Transverse colon (tissue), 4 donors: ENCODE results near the gene CDK13. TPM values are rescaled to one million over a fixed set of nuclear protein-coding genes. Genes with fewer than 3 reads are reported as not detected.

Source experiments
- DNase-seq: peaks from one replicate; pipeline ENCODE4 v3.0.0-alpha.2; 2019
- H3K27ac ChIP-seq, 4 donors: fragments of 200-600 bp; sonication (generic); 2 replicates each; pipeline ENCODE4 v1.5.1; 2016 to 2018; ENCODE audit warnings: inconsistent platforms in 4 of 4
- H3K27me3 ChIP-seq: fragments of 200-600 bp; sonication (generic); 2 replicates; pipeline ENCODE4 v1.5.1; 2017; ENCODE audit warnings: inconsistent platforms
- H3K36me3 ChIP-seq, 4 donors: fragments of 200-600 bp; sonication (generic); 2 replicates each; pipeline ENCODE4 v1.5.1; 2017 to 2019; ENCODE audit warnings: inconsistent platforms in 4 of 4
- H3K4me1 ChIP-seq, 4 donors: fragments of 200-600 bp; sonication (generic); 2 replicates each; pipeline ENCODE4 v1.5.1; 2017 to 2020; ENCODE audit warnings: inconsistent platforms in 4 of 4
- H3K4me3 ChIP-seq, 4 donors: fragments of 200-600 bp; sonication (generic); 1 replicate in 1 of 4; 2 replicates in 3 of 4; pipeline versions ENCODE4 v1.5.1 to v1.6.1; 2017 to 2019; ENCODE audit warnings: inconsistent platforms in 4 of 4
- H3K9me3 ChIP-seq, 2 donors: fragments of 200-600 bp; sonication (generic); 2 replicates each; pipeline ENCODE4 v1.5.1; 2017 to 2019; ENCODE audit warnings: inconsistent platforms in 2 of 2
- CTCF ChIP-seq, 5 experiments: fragments of 200-600 bp in 3 of 5; fragments of 450-650 bp in 2 of 5; sonication (generic) in 3 of 5; IDR thresholded peaks; 1 replicate in 2 of 5; 2 replicates in 3 of 5; pipeline ENCODE4 v1.5.1; 2016 to 2017; ENCODE audit warnings: antibody characterized with exemption in 5 of 5, inconsistent platforms in 3 of 5, mild to moderate bottlenecking in 2 of 5, moderate library complexity in 1 of 5
- EP300 ChIP-seq: sonication (generic); formaldehyde crosslinking; IDR thresholded peaks from one replicate; pipeline ENCODE4 v1.6.1; 2017; ENCODE audit warnings: antibody characterized with exemption, low read depth
- POLR2A ChIP-seq: fragments of 450-650 bp; IDR thresholded peaks from one replicate; pipeline ENCODE4 v1.6.1; 2016; ENCODE audit warnings: antibody characterized with exemption, mild to moderate bottlenecking, moderate library complexity
- POLR2AphosphoS5 ChIP-seq, 3 donors: sonication (generic); formaldehyde crosslinking; IDR thresholded peaks; one replicate each; pipeline ENCODE4 v1.6.1; 2016; ENCODE audit warnings: antibody characterized with exemption in 3 of 3
- WGBS, 2 donors: methylation state at CpG; one replicate each; pipeline ENCODE4 v1.1.5; 2018; ENCODE audit warnings: low coverage in 1 of 2; 5-methylcytosine and 5-hydroxymethylcytosine counted together
- in situ Hi-C, 4 donors: fragments of 200-750 bp; cut with MboI; loops; one replicate each; pipeline versions ENCODE4 v1.15.0 to v1.15.1; 2017; ENCODE audit warnings: low sequenced_read_pairs in 3 of 4, low pct_ligation_motif_present in 1 of 4, low pct_unique_long_range_greater_than_20kb in 1 of 4
- intact Hi-C: fragments of 100-400 bp; cut with DNase I; formaldehyde crosslinking; loops from one replicate; pipeline ENCODE4 v1.15.1; 2023; ENCODE audit warnings: low total_unique reads
- total RNA-seq, 4 donors: library from RNA; depleted of rRNA; stranded (reverse); fragments of >200 nt; gene quantifications; one replicate each; pipeline ENCODE4 v1.1.0, GENCODE V29; 2016

CDK13 gene
- total RNA-seq, 4 donors from 2014 or later: 102 to 192 (median 128) TPM

GRCh38 chr7:39924122-39924521 is 25.9 kb upstream of the CDK13 start:
- 78 to 91% methylated on average over 2 of the region's 2 CpGs for WGBS, 2 donors
- Histone ChIP-seq H3K4me1 (no peaks in the 10 kb centered on the region), H3K4me3 (no peak overlapping the region), H3K36me3 (no peaks in the 10 kb centered on the region), H3K27me3 (no peaks in the 10 kb centered on the region), H3K9me3 (no peaks in the 10 kb centered on the region), H3K27ac (no peak overlapping the region)
- in situ Hi-C loops (no loop called here), intact Hi-C loops (no loop called here)
- TF ChIP-seq EP300: no peak
- no peak for TF ChIP-seq CTCF (IDR thresholded peaks at IDR 0.05)
- no peak for TF ChIP-seq POLR2AphosphoS5 (IDR thresholded peaks at IDR 0.05)
- TF ChIP-seq POLR2A: no peak
- no peak for DNase-seq

GRCh38 chr7:39926111-39926510 is 23.9 kb upstream of the CDK13 start:
- Histone ChIP-seq H3K4me3 (no peak overlapping the region), H3K36me3 (no peaks in the 10 kb centered on the region), H3K27ac (no peak overlapping the region), H3K9me3 (no peaks in the 10 kb centered on the region), H3K4me1 (no peaks in the 10 kb centered on the region), H3K27me3 (no peaks in the 10 kb centered on the region)
- intact Hi-C loops (no loop called here), in situ Hi-C loops (no loop called here)
- DNase-seq: no peak
- TF ChIP-seq POLR2A: no peak
- no peak for TF ChIP-seq EP300
- TF ChIP-seq POLR2AphosphoS5 (IDR thresholded peaks at IDR 0.05): no peak
- TF ChIP-seq CTCF (IDR thresholded peaks at IDR 0.05): no peak

- intact Hi-C loops: no loop called here
- DNase-seq: no peak
- H3K9me3 ChIP-seq: no peaks in the 10 kb centered on the region
- H3K4me3 ChIP-seq: no peak overlapping the region
- no peaks in the 10 kb centered on the region for H3K36me3 ChIP-seq
- in situ Hi-C loops: no loop called here
- TF ChIP-seq CTCF (IDR thresholded peaks at IDR 0.05) (no peak), EP300 (no peak), POLR2A (no peak), POLR2AphosphoS5 (IDR thresholded peaks at IDR 0.05) (no peak)
- no peaks in the 10 kb centered on the region for H3K27me3 ChIP-seq
- no peak overlapping the region for H3K27ac ChIP-seq
- WGBS, 2 donors: 93 to 96% methylated on average over 6 to 7 of the region's 7 CpGs
- H3K4me1 ChIP-seq: no peaks in the 10 kb centered on the region
These were observed 23.0 kb upstream of the CDK13 start for GRCh38 chr7:39927018-39927417.

DNA sequence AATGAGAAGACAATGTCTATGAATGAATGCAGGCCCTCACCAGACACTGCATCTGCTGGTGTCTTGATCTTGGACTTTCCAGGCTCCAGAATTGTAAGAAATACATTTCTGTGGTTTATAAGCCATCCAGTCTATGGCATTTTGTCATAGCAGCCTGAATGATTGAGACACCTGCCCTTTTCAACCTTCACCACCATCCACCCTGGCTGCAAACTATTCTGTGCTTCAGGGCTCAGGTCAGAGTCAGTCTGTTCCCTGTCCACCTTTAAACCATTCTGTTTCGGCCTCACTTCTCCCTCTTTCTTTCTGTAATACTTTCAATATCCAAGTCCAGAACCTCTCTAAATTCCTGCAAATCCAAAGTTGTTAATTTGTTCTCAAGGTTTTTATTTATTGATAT is 15.9 kb upstream of the CDK13 start:
- TF ChIP-seq POLR2A (no peak), EP300 (no peak), POLR2AphosphoS5 (IDR thresholded peaks at IDR 0.05) (no peak), CTCF (IDR thresholded peaks at IDR 0.05) (no peak)
- H3K4me1 ChIP-seq: no peaks in the 10 kb centered on the region
- no peaks in the 10 kb centered on the region for H3K9me3 ChIP-seq
- no peak overlapping the region for H3K27ac ChIP-seq
- 73 to 86% methylated on average over 1 of the region's 1 CpG for WGBS, 2 donors
- H3K4me3 ChIP-seq: no peak overlapping the region
- no peaks in the 10 kb centered on the region for H3K36me3 ChIP-seq
- H3K27me3 ChIP-seq: no peaks in the 10 kb centered on the region
- DNase-seq: no peak
- in situ Hi-C loops: no loop called here
- intact Hi-C loops: no loop called here
